H1 (cell line): Measurements from ENCODE around the gene GREB1. TPM values are rescaled to one million over a fixed set of nuclear protein-coding genes. Genes with fewer than 3 reads are reported as not detected.

ENCODE experiments used
- CTCF ChIA-PET: fragments of 300-600 bp; sonication (Branson Sonifier 250); formaldehyde crosslinking; loops from one replicate; lab custom pipeline; 2021; ENCODE audit not compliant: partially characterized antibody; lab: Charles Lee
- POLR2A ChIA-PET: fragments of 300-600 bp; sonication (Branson Sonifier 250); formaldehyde crosslinking; loops from one replicate; lab custom pipeline; 2021; ENCODE audit warnings: inconsistent platforms; ENCODE audit not compliant: partially characterized antibody; lab: Charles Lee
- DNase-seq, 2 experiments: peaks; one replicate each; pipeline versions ENCODE4 v3.0.0 to v3.0.0-alpha.2; 2010 to 2022; ENCODE audit warnings: low spot score in 2 of 2, low read depth in 1 of 2, mixed read lengths in 1 of 2
- FAIRE-seq: peaks from 2 replicates; lab custom pipeline; 2011; peaks lifted over from hg19 to GRCh38; lab: Jason Lieb, UNC
- H2AFZ ChIP-seq: 2 replicates; pipeline ENCODE4 v1.8.1; 2012; ENCODE audit warnings: low read length, inconsistent platforms
- H2AK5ac ChIP-seq: 2 replicates; pipeline ENCODE4 v1.6.1; 2013; ENCODE audit warnings: low read depth, low read length
- H2BK120ac ChIP-seq: replicated peaks from 2 replicates; pipeline ENCODE3; 2013; ENCODE audit warnings: low read depth, low read length, inconsistent platforms
- H2BK12ac ChIP-seq: 2 replicates; pipeline ENCODE4 v1.6.1; 2013; ENCODE audit warnings: low read depth, low read length
- H2BK15ac ChIP-seq: 2 replicates; pipeline ENCODE4 v1.6.1; 2013; ENCODE audit warnings: low read length
- H2BK20ac ChIP-seq: 2 replicates; pipeline ENCODE4 v1.6.1; 2013; ENCODE audit warnings: low read length
- H2BK5ac ChIP-seq: 2 replicates; pipeline ENCODE4 v1.6.1; 2013; ENCODE audit warnings: low read depth, low read length
- H3K14ac ChIP-seq: 2 replicates; pipeline ENCODE4 v1.6.1; 2013; ENCODE audit warnings: inconsistent platforms; ENCODE audit not compliant: insufficient read length
- H3K18ac ChIP-seq: 2 replicates; pipeline ENCODE4 v1.6.1; 2013; ENCODE audit warnings: low read length; ENCODE audit errors: extremely low read depth
- H3K23ac ChIP-seq: 2 replicates; pipeline ENCODE4 v1.6.1; 2013; ENCODE audit warnings: inconsistent platforms; ENCODE audit not compliant: insufficient read length
- H3K23me2 ChIP-seq: 2 replicates; pipeline ENCODE4 v1.6.1; 2013; ENCODE audit warnings: low read depth, low read length
- H3K27ac ChIP-seq: 2 replicates; pipeline ENCODE4 v1.6.1; 2011; ENCODE audit warnings: low read depth, low read length, inconsistent platforms
- H3K27me3 ChIP-seq, 4 experiments: replicated peaks in 1 of 4; 1 replicate in 1 of 4; 2 replicates in 3 of 4; pipeline versions ENCODE4 v1.6.1 to v1.8.1; 2011 to 2013; ENCODE audit warnings: low read length in 3 of 4, mild to moderate bottlenecking in 3 of 4, inconsistent platforms in 2 of 4, mixed read lengths in 2 of 4, moderate library complexity in 1 of 4; ENCODE audit not compliant: control insufficient read depth in 3 of 4, insufficient read depth in 3 of 4; ENCODE audit errors: extremely low read depth in 1 of 4
- H3K36me3 ChIP-seq, 4 experiments: 2 replicates each; pipeline versions ENCODE4 v1.6.1 to v1.8.1; 2011 to 2013; ENCODE audit warnings: mild to moderate bottlenecking in 4 of 4, low read length in 3 of 4, moderate library complexity in 2 of 4, control low read depth in 1 of 4, inconsistent platforms in 1 of 4; ENCODE audit not compliant: insufficient read depth in 4 of 4, control insufficient read depth in 2 of 4
- H3K4ac ChIP-seq: replicated peaks from 2 replicates; pipeline ENCODE3; 2013; ENCODE audit warnings: low read length, low read depth, mixed read lengths, inconsistent platforms; ENCODE audit not compliant: insufficient read length
- H3K4me1 ChIP-seq, 4 experiments: replicated peaks in 1 of 4; 1 replicate in 1 of 4; 2 replicates in 3 of 4; pipeline versions ENCODE4 v1.6.1 to v1.8.1; 2011 to 2013; ENCODE audit warnings: low read length in 3 of 4, inconsistent platforms in 2 of 4, mixed read lengths in 1 of 4; ENCODE audit not compliant: insufficient read depth in 4 of 4, control insufficient read depth in 3 of 4
- H3K4me2 ChIP-seq, 2 experiments: 2 replicates each; pipeline versions ENCODE4 v1.6.1 to v1.8.1; 2011 to 2013; ENCODE audit warnings: low read depth in 2 of 2, low read length in 2 of 2, control low read depth in 1 of 2, inconsistent platforms in 1 of 2, mild to moderate bottlenecking in 1 of 2; ENCODE audit not compliant: insufficient read depth in 1 of 2
- H3K4me3 ChIP-seq, 4 experiments: fragments of 200-600, 300-600 bp in 1 of 4; sonication (generic), shearing (Covaris generic), sonication (Bioruptor Twin) in 1 of 4; 2 replicates each; pipeline versions ENCODE4 v1.5.1 to v1.8.1; 2011 to 2016; ENCODE audit warnings: low read length in 4 of 4, low read depth in 3 of 4, control low read depth in 2 of 4, inconsistent platforms in 2 of 4, mild to moderate bottlenecking in 2 of 4, mixed read lengths in 1 of 4, moderate library complexity in 1 of 4; ENCODE audit not compliant: insufficient read depth in 2 of 4; ENCODE audit errors: extremely low read depth in 1 of 4
- H3K56ac ChIP-seq: replicated peaks from 2 replicates; pipeline ENCODE3; 2013; ENCODE audit warnings: low read depth, mild to moderate bottlenecking, mixed read lengths, low read length, inconsistent platforms; ENCODE audit not compliant: insufficient read length
- H3K79me1 ChIP-seq: 2 replicates; pipeline ENCODE4 v1.6.1; 2013; ENCODE audit warnings: low read depth, low read length, control low read depth
- H3K79me2 ChIP-seq, 2 experiments: 2 replicates each; pipeline versions ENCODE4 v1.6.1 to v1.8.1; 2012 to 2013; ENCODE audit warnings: low read length in 2 of 2, mild to moderate bottlenecking in 2 of 2, inconsistent platforms in 1 of 2; ENCODE audit not compliant: insufficient read depth in 2 of 2, control insufficient read depth in 1 of 2
- H3K9ac ChIP-seq, 4 experiments: replicated peaks in 1 of 4; 1 replicate in 1 of 4; 2 replicates in 3 of 4; pipeline versions ENCODE4 v1.6.1 to v1.8.1; 2011 to 2013; ENCODE audit warnings: low read depth in 3 of 4, low read length in 3 of 4, control low read depth in 2 of 4, mild to moderate bottlenecking in 2 of 4, moderate library complexity in 2 of 4, inconsistent platforms in 1 of 4; ENCODE audit errors: extremely low read depth in 1 of 4
- H3K9me3 ChIP-seq, 2 experiments: 2 replicates each; pipeline versions ENCODE4 v1.6.1 to v1.8.1; 2012 to 2013; ENCODE audit warnings: mild to moderate bottlenecking in 2 of 2, moderate library complexity in 2 of 2, control low read depth in 1 of 2, inconsistent platforms in 1 of 2, low read depth in 1 of 2, low read length in 1 of 2, mixed read lengths in 1 of 2; ENCODE audit not compliant: insufficient read depth in 2 of 2
- H4K20me1 ChIP-seq, 2 experiments: replicated peaks in 1 of 2; 2 replicates each; pipeline versions ENCODE3 to v1.8.1; 2011 to 2013; ENCODE audit warnings: inconsistent platforms in 2 of 2, low read length in 2 of 2, mild to moderate bottlenecking in 1 of 2; ENCODE audit not compliant: insufficient read depth in 2 of 2, control insufficient read depth in 1 of 2
- H4K5ac ChIP-seq: 2 replicates; pipeline ENCODE4 v1.6.1; 2013; ENCODE audit warnings: low read length, low read depth, mixed read lengths, inconsistent platforms; ENCODE audit not compliant: insufficient read length
- H4K8ac ChIP-seq: 2 replicates; pipeline ENCODE4 v1.8.0; 2013; ENCODE audit warnings: mild to moderate bottlenecking, moderate library complexity, low read length, inconsistent platforms; ENCODE audit not compliant: insufficient read depth; ENCODE audit errors: extremely low read depth
- H4K91ac ChIP-seq: replicated peaks from 2 replicates; pipeline ENCODE3; 2013; ENCODE audit warnings: low read length, mixed read lengths, inconsistent platforms; ENCODE audit not compliant: insufficient read length
- HDAC2 ChIP-seq, 2 experiments: fragments of 300-600 bp in 1 of 2; sonication (generic) in 1 of 2; IDR thresholded peaks; 2 replicates each; pipeline ENCODE4 v1.6.1; 2011 to 2012; ENCODE audit warnings: low read depth in 2 of 2, low read length in 2 of 2, mild to moderate bottlenecking in 2 of 2, moderate library complexity in 2 of 2, borderline replicate concordance in 1 of 2, inconsistent platforms in 1 of 2
- POU5F1 ChIP-seq: IDR thresholded peaks from 2 replicates; pipeline ENCODE4 v1.6.1; 2011; ENCODE audit warnings: low read depth, mild to moderate bottlenecking, low read length, moderate library complexity
- SIN3A ChIP-seq, 2 experiments: IDR thresholded peaks in 1 of 2; conservative IDR thresholded peaks in 1 of 2; 2 replicates each; pipeline ENCODE4 v1.6.1; 2011 to 2012; ENCODE audit warnings: low read length in 2 of 2, improper control_type of control experiment in 1 of 2, low read depth in 1 of 2, mild to moderate bottlenecking in 1 of 2
- SRF ChIP-seq: IDR thresholded peaks from 2 replicates; pipeline ENCODE4 v1.6.1; 2011; ENCODE audit warnings: mild to moderate bottlenecking, low read depth, low read length, moderate library complexity
- WGBS, 2 experiments: shearing (Covaris generic) in 1 of 2; methylation state at CpG; one replicate each; pipeline versions ENCODE4 v1.1.6 to v1.1.7; 2013 to 2015; ENCODE audit warnings: low lambda C conversion rate in 2 of 2, mixed read lengths in 2 of 2, inconsistent platforms in 1 of 2, low coverage in 1 of 2, missing lambda C conversion rate in 1 of 2; ENCODE audit not compliant: insufficient replicate concordance in 2 of 2, insufficient coverage in 1 of 2, insufficient read length in 1 of 2; ENCODE audit errors: extremely low coverage in 1 of 2, missing lambda C conversion rate in 1 of 2; 5-methylcytosine and 5-hydroxymethylcytosine counted together
- polyA plus RNA-seq, 7 experiments: library from polyadenylated mRNA; depleted of rRNA in 3 of 7; stranded (reverse) in 5 of 7; unstranded in 2 of 7; fragments of >200 nt in 5 of 7; fragments of 200-250 nt in 2 of 7; gene quantifications; 1 replicate in 5 of 7; 2 replicates in 1 of 7; 4 replicates in 1 of 7; pipeline versions ENCODE4 v1.2.1 to v1.2.3, GENCODE V29; 2011 to 2013; ENCODE audit warnings: missing spikeins in 2 of 7, mixed read lengths in 2 of 7
- total RNA-seq: library from RNA; stranded (reverse); fragmentation: NEBNext Ultra II Directional; extraction: Animal tissue kit (Norgen Biotek cat#: 25700); gene quantifications from 2 replicates; pipeline ENCODE4 v1.2.1, GENCODE V29; 2021

Gene GREB1
- total and polyA plus RNA-seq, 2 of the 8 experiments (the other 6 are each of a cell fraction or from before 2014, with no cell fraction given): 7.9 to 43.4 TPM

DNA sequence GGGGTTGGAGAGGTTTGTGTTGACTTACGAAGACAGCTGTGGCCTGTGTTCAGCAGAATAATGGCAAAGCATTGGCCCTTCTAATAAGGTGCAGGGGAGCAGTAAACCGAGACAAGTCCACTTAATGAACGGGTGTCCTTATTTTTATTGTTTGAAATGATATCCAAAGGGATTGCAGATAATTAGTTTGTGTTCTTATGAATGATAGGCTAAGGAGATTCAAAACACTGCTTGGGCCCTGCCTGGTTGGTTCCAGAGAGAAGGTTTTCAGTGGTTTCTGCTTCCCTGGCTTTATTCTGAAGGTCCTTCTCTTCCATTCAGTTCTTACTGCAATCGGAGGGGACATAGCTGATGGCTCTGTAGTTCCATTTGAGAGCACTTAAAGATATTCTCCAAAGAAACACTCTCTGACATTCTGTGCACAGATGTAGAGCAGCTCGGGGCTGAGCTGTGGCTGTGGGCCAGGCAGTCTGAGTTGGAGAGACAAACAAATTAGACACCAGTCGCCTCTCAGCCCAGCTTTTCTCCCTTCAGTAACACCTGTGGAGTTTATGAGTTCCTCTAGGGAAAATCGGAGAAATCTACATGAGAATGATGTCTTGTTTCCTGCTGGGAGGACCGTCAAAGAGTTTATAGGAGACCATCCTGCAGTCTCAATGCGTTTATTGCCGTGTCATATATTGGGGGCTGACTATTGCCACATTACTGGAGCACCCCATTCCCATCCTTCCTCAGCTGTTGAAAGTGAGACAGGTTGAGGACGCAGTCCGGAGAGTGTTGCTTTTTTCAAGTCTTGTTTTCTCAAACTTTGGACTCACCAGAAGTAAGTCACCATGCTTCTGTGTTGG is 6.5 kb downstream of the GREB1 start:
- no peak overlapping the region for H4K5ac ChIP-seq
- ChIA-PET CTCF (interaction anchor here (0.9 to 22.6 kb wide), 7 partner anchors 24 to 94 kb away, joined by 3 to 377 read pairs (median 4); no protein-coding TSS in a partner anchor), POLR2A (interaction anchor here (0.7 to 1.6 kb wide), 5 partner anchors 18 to 43 kb away, joined by 3 to 5 read pairs (median 4); no protein-coding TSS in a partner anchor)
- H2BK12ac ChIP-seq: 0 out of 2 replicates have a peak overlapping the region, but pooled peaks have one; percentile 72
- H3K9ac ChIP-seq: no peak overlapping the region
- peaks cover 0 to 8% of the 10 kb centered on the region in 2 experiments for H4K20me1 ChIP-seq
- peak overlapping the region; percentile 40; the same call in 1 of the 2 replicates for H2BK5ac ChIP-seq
- no peak overlapping the region for H4K91ac ChIP-seq
- no peaks in the 10 kb centered on the region for H3K9me3 ChIP-seq
- H3K4ac ChIP-seq: no peak overlapping the region
- no peak overlapping the region for H2BK120ac ChIP-seq
- DNase-seq (no peak), FAIRE-seq (peak; percentile 42)
- peak overlapping the region; percentile 4 for H3K18ac ChIP-seq
- no peak overlapping the region for H2BK15ac ChIP-seq
- H2AK5ac ChIP-seq: peak overlapping the region; percentile 76; the same call in 1 of the 2 replicates
- peak overlapping the region; percentile 38 to 43; a peak in 3 of 4 replicates for H3K4me2 ChIP-seq
- peaks cover 0 to 10% of the 10 kb centered on the region in 2 experiments; a peak in 2 of 4 replicates for H3K79me2 ChIP-seq
- 53% methylated on average over 12 of the region's 12 CpGs; no CpG with 5 or more reads in 1 of the 2 experiments for WGBS, 2 experiments
- H2BK20ac ChIP-seq: no peak overlapping the region
- H3K23me2 ChIP-seq: peaks cover 2% of the 10 kb centered on the region; the same call in 1 of the 2 replicates
- H3K36me3 ChIP-seq: no peaks in the 10 kb centered on the region
- H3K14ac ChIP-seq: no peak overlapping the region
- peaks cover 13 to 36% (median 27%) of the 10 kb centered on the region in 4 experiments for H3K4me1 ChIP-seq
- no peaks in the 10 kb centered on the region for H3K27me3 ChIP-seq
- peaks cover 7% of the 10 kb centered on the region for H3K79me1 ChIP-seq
- no peak overlapping the region for H3K56ac ChIP-seq
- no peak overlapping the region for H3K23ac ChIP-seq
- no peak overlapping the region for H3K27ac ChIP-seq
- H2AFZ ChIP-seq: no peak overlapping the region
- peak overlapping the region in 1 of 4 experiments; percentile 16; a peak in 1 of 8 replicates for H3K4me3 ChIP-seq
- no peak overlapping the region for H4K8ac ChIP-seq
- no peak for TF ChIP-seq SIN3A (conservative IDR thresholded peaks at IDR 0.05 in 1 of 2, IDR thresholded peaks at IDR 0.05 in 1 of 2; ENCODE audit: low read depth in 1 of 2, low read length in 2 of 2)
- peak; percentile 50; the same call in 1 of the 2 replicates for TF ChIP-seq POU5F1
- no peak for TF ChIP-seq SRF
- TF ChIP-seq HDAC2 (IDR thresholded peaks at IDR 0.05; ENCODE audit: borderline replicate concordance in 1 of 2, low read depth in 2 of 2, low read length in 2 of 2): no peak
